Suprapubic skin (tissue), 4 donors: ENCODE data around the gene LRRC28.

Experiments
- CTCF ChIP-seq, 2 donors: fragments of 200-600 bp in 1 of 2; fragments of 450-650 bp in 1 of 2; sonication (generic) in 1 of 2; IDR thresholded peaks; one replicate each; pipeline ENCODE4 v1.5.1; 2016 to 2019; ENCODE audit warnings: antibody characterized with exemption in 2 of 2, mild to moderate bottlenecking in 1 of 2, moderate library complexity in 1 of 2
- EP300 ChIP-seq: sonication (generic); formaldehyde crosslinking; IDR thresholded peaks from one replicate; pipeline ENCODE4 v1.6.1; 2017; ENCODE audit warnings: antibody characterized with exemption
- POLR2A ChIP-seq, 2 donors: fragments of 450-650 bp; IDR thresholded peaks; one replicate each; pipeline ENCODE4 v1.6.1; 2017; ENCODE audit warnings: antibody characterized with exemption in 2 of 2, mild to moderate bottlenecking in 2 of 2, moderate library complexity in 2 of 2
- POLR2AphosphoS5 ChIP-seq, 3 donors: sonication (generic); formaldehyde crosslinking; IDR thresholded peaks; one replicate each; pipeline ENCODE4 v1.6.1; 2017; ENCODE audit warnings: antibody characterized with exemption in 3 of 3

- TF ChIP-seq POLR2A (IDR thresholded peaks at IDR 0.05) (no peak), EP300 (no peak), CTCF (IDR thresholded peaks at IDR 0.05) (no peak), POLR2AphosphoS5 (IDR thresholded peaks at IDR 0.05) (no peak)
Measured at GRCh38 chr15:99385865-99386264, 134.6 kb downstream of the LRRC28 start.
